ENCODE data around the gene GRXCR2. TPM values are rescaled to one million over a fixed set of nuclear protein-coding genes. Genes with fewer than 3 reads are reported as not detected.

Gene GRXCR2
- total RNA-seq, 1 donor from 2014 or later, result not detected

DNA sequence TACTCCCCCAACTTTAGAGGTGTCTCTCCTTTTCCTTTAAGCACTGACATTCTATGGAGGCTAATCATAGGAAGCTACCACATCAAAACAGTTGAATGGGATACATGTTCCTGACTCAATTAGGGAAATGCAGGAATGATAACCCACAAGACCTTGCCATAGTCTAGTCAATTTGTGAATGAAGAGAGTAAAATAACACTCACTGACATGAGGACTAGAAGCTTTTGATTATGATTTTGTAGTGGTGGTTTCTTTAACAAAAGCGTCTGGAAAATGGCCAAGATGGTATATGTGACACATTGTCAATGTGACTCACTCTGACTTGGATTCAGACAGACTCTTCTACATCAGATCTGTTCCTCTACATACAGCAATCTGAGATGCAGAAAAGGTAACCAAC is 24.0 kb downstream of the GRXCR2 start:
- Mint-ChIP-seq H3K4me3 (no peak overlapping the region), H3K36me3 (ENCODE audit: low read depth) (no peaks in the 10 kb centered on the region), H3K9me3 (no peaks in the 10 kb centered on the region), H3K27ac (no peak overlapping the region), H3K4me1 (no peaks in the 10 kb centered on the region), H3K27me3 (peaks cover 13% of the 10 kb centered on the region)
- ChIA-PET POLR2A (no interaction called here), CTCF (no interaction called here)
- TF ChIP-seq, protein P1, sequence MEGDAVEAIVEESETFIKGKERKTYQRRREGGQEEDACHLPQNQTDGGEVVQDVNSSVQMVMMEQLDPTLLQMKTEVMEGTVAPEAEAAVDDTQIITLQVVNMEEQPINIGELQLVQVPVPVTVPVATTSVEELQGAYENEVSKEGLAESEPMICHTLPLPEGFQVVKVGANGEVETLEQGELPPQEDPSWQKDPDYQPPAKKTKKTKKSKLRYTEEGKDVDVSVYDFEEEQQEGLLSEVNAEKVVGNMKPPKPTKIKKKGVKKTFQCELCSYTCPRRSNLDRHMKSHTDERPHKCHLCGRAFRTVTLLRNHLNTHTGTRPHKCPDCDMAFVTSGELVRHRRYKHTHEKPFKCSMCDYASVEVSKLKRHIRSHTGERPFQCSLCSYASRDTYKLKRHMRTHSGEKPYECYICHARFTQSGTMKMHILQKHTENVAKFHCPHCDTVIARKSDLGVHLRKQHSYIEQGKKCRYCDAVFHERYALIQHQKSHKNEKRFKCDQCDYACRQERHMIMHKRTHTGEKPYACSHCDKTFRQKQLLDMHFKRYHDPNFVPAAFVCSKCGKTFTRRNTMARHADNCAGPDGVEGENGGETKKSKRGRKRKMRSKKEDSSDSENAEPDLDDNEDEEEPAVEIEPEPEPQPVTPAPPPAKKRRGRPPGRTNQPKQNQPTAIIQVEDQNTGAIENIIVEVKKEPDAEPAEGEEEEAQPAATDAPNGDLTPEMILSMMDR (IDR thresholded peaks at IDR 0.05), result no peak
- DNase-seq, result no peak
- ATAC-seq (ENCODE audit: low read depth), result no peak
- intact Hi-C loops (cut with micrococcal nuclease), result no loop called here

DNA sequence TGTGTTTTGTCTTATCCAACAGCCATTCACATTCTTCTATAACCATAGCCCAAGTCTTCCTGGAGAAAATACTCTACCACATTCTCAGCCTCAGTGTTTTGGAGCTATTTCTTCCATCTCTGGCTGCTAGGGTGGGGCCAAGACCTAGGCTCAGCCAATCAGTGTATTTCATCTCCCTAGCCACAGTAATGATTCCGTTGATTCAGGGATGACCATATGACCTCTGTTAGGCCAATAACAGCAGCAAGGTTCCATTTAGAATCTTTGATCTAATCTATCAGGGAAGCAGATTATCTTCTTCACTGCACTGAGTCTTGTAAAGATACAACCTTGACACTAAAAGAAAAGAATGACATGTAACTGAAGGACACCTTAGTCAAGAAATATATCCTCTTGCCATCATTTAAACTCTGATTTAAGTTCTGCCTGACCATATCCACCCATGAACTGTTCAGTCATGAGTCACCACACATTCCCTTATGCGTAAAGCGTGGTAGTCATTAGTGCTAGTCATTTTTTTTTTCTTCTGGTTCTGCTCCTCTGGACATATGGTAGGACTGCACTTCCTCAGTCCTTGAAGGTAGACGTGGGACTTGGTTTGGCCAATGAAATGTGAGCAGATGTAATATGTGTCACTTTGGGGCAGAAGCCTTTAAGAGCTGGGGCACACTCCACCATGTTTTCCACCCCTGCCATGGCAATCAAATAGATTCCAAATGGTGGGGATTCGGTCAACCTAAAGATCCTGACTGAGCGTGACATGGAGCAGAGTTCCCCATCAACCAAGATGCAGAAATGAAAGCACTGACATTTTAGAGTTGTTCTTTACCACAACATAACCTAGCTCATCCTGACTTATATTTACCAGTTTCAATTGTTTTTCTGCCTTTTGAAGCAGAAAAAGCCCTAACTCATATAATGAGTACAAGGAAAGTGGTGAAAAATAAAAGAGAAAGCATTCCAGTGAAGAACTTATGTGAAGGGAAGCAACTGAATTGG is 25.0 kb downstream of the GRXCR2 start:
- DNase-seq (no peak), ATAC-seq (ENCODE audit: low read depth) (no peak)
- Mint-ChIP-seq H3K27me3 (peaks cover 12% of the 10 kb centered on the region), H3K36me3 (ENCODE audit: low read depth) (no peaks in the 10 kb centered on the region), H3K4me3 (no peak overlapping the region), H3K27ac (no peak overlapping the region), H3K9me3 (no peaks in the 10 kb centered on the region), H3K4me1 (no peaks in the 10 kb centered on the region)
- intact Hi-C loops (cut with micrococcal nuclease), result no loop called here
- ChIA-PET CTCF (no interaction called here), POLR2A (no interaction called here)
- TF ChIP-seq, protein P1 (IDR thresholded peaks at IDR 0.05), result no peak

DNA sequence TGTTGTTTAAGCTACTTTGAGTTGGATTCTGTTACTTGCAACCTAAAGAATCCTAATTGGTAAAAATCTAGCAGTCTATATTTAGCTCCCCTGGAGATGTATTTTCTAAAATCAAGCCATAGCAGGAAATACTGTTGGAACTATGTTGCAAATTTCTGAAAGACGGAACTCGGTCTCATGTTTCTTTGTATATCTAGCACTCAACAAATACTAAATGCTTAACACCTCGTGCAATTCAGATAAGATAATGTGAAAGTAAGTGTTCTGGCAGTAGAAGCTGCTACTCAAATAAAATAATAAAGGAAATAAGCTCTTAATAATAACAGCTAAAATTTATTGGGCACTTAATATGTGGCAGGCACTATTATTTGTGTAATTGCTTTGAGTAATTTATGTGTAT is 26.7 kb downstream of the GRXCR2 start:
- H3K27me3 Mint-ChIP-seq, result peaks cover 12% of the 10 kb centered on the region
- no peak for ATAC-seq (ENCODE audit: low read depth)
- intact Hi-C loops (cut with micrococcal nuclease), result no loop called here
- ChIA-PET POLR2A (no interaction called here), CTCF (no interaction called here)
- no peaks in the 10 kb centered on the region for H3K4me1 Mint-ChIP-seq
- no peak overlapping the region for H3K4me3 Mint-ChIP-seq
- no peaks in the 10 kb centered on the region for H3K36me3 Mint-ChIP-seq (ENCODE audit: low read depth)
- TF ChIP-seq, protein P1 (IDR thresholded peaks at IDR 0.05), result no peak
- no peak for DNase-seq
- H3K9me3 Mint-ChIP-seq, result no peaks in the 10 kb centered on the region
- H3K27ac Mint-ChIP-seq, result no peak overlapping the region

DNA sequence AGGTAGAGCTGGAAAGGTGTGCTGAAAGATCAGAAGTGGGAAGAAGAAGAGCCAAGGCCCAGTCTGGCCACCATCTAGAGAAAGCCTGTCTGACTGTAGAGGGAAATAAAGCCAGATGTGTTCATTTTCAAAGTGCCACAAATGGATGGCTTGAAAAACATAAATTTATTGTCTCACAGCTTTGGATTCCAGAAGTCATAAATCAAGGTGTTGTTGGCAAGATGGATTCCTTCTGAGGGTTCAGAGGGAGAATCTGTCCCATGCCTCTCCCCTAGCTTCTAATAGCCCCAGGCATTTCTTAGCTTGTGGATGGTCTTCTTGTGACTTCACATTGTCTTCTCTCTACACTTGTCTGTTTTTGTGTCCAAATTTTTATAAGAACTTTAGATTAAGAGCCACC is 31.5 kb downstream of the GRXCR2 start:
- ATAC-seq (ENCODE audit: low read depth), result no peak
- CTCF ChIA-PET, result no interaction called here
- Mint-ChIP-seq H3K27ac (no peak overlapping the region), H3K9me3 (no peaks in the 10 kb centered on the region), H3K4me1 (peaks cover 3% of the 10 kb centered on the region), H3K36me3 (ENCODE audit: low read depth) (no peaks in the 10 kb centered on the region), H3K4me3 (no peak overlapping the region), H3K27me3 (peaks cover 11% of the 10 kb centered on the region)
- DNase-seq, result no peak
- intact Hi-C loops (cut with micrococcal nuclease), result no loop called here
- POLR2A ChIA-PET, result no interaction called here
- TF ChIP-seq, protein P1 (IDR thresholded peaks at IDR 0.05), result no peak

DNA sequence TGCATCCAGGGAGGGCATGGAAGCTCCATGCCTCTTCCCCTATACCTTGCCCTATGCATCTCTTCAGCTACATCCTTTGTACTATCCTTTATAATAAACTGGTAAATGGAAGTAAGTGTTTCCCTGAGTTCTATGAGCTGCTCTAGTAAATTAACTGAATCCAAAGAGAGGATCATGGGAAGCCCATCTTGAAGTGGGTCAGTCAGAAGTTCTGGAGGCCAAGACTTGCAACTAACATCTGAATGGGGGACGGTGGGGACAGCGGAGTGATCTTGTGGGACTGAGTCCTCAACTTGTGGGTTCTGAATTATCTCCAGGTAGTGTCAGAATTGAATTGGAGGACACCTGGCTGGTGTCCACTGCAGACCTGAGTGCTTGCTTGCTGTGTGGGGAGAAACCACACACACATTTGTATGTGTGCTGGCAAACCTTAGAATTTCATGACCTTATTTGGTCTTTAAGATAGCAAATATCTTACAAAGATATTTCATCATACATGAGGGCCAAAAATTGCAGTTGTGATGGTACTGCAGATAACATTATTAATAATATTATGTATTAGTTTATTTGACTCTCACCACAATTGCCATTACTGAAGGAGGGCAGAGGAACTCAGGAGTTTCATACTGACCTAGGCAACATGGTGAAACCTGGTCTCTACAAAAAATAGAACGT is 32.2 kb downstream of the GRXCR2 start:
- H3K27me3 Mint-ChIP-seq, result peaks cover 11% of the 10 kb centered on the region
- DNase-seq, result no peak
- TF ChIP-seq, protein P1 (IDR thresholded peaks at IDR 0.05), result no peak
- no peak overlapping the region for H3K27ac Mint-ChIP-seq
- H3K4me3 Mint-ChIP-seq, result no peak overlapping the region
- no peaks in the 10 kb centered on the region for H3K9me3 Mint-ChIP-seq
- H3K4me1 Mint-ChIP-seq, result peaks cover 8% of the 10 kb centered on the region
- no peak for ATAC-seq (ENCODE audit: low read depth)
- POLR2A ChIA-PET, result no interaction called here
- CTCF ChIA-PET, result no interaction called here
- no peaks in the 10 kb centered on the region for H3K36me3 Mint-ChIP-seq (ENCODE audit: low read depth)
- intact Hi-C loops (cut with micrococcal nuclease), result no loop called here

Measured in activated B cell treated with CpG ODN at 0.5 μM for 24 hours (primary cell).